Inferior parietal cortex (tissue), 1 donor: ENCODE measurements around the gene TMEM150B.
A peak's percentile ranks its signal among the peaks of the same experiment; 100 is the strongest.

Source experiments
- DNase-seq: peaks from one replicate; pipeline ENCODE4 v3.0.0-alpha.2; 2016; ENCODE audit errors: extremely low spot score

Gene TMEM150B

DNA sequence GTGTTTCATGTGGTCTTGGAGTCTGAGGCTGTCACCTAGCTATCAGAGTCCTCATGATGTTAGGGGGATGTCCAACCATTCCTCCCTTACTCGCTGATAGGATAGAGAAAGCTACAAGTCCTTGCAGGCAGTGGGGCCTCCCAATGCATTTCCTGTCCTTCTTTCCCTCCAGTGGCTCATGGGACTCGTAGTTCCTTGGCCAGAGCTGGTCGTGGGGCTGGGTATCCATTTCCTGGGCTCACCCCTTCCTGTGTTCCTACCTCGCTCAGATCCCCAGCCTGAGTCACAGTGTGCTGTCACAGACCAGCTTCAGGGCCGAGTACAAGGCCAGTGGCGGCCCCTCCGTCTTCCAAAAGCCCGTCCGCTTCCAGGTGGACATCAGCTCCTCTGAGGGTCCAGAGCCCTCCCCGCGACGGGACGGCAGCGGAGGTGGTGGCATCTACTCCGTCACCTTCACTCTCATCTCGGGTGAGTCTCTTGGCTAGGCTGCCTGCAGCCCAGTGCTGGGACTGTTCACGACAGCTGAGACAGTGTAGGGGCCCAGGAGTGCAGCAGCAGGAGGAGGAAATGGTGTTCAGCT, 19.1 kb downstream of the TMEM150B start:
- no peak for DNase-seq

DNA sequence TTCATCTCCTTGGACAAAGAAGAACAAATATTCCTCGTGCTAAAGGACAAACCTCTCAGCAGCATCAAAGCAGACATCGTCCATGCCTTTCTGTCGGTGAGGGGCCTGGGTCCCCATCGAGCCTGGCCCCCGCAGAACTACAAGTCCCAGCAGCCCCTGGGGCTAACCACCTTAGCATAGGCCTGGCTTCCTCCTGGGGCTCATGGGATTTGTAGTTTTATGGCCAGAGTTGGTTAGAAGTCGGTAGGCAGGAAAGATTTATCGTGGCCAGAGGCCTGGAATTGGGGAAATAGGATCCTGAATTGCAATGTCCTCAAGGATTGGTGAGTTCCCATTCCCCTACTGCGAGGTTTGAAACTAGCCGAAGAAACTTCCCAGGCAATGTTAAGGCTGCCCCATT, 19.6 kb downstream of the TMEM150B start:
- no peak for DNase-seq

DNA sequence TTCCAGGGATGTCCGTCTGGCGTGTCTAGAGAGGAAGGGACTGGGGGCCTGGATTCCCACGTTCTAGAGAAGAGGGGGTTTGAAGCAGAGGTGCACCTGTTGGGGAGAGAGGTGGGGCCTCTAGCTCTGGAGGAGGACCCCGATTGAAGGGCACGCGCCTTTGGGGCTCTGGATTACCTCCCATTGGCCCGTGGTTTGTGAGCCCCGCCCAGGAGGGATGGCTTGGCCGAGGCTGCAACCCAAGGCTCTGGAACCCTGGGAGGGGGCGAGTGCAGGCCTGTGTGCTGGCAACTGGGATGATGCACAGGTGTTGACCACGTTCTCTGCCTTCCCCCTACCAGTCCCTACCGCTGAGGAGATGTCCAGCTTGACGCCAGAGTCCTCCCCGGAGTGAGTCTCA, 20.2 kb downstream of the TMEM150B start:
- no peak for DNase-seq

- no peak for DNase-seq
These were observed 20.7 kb downstream of the TMEM150B start for GRCh38 chr19:55304279-55304978.

DNA sequence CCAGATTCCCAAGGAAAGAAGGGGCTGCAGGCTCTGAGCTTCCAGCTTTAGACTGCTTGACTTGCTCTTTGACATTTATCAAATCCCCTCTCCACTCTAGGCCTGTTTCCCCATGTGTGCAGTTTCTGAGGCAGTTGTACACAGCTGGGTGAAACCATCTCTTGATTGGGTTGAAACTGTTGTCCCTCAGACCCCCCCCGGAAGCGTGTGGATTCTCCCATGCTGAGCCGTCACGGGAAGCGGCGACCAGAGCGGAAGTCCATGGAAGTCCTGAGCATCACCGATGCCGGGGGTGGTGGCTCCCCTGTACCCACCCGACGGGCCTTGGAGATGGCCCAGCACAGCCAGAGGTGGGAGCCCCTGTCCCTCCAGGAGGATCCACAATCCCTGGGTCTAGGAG, 21.7 kb downstream of the TMEM150B start:
- DNase-seq, result no peak

- DNase-seq, result no peak
These were observed 22.8 kb downstream of the TMEM150B start for GRCh38 chr19:55302318-55302703.

DNA sequence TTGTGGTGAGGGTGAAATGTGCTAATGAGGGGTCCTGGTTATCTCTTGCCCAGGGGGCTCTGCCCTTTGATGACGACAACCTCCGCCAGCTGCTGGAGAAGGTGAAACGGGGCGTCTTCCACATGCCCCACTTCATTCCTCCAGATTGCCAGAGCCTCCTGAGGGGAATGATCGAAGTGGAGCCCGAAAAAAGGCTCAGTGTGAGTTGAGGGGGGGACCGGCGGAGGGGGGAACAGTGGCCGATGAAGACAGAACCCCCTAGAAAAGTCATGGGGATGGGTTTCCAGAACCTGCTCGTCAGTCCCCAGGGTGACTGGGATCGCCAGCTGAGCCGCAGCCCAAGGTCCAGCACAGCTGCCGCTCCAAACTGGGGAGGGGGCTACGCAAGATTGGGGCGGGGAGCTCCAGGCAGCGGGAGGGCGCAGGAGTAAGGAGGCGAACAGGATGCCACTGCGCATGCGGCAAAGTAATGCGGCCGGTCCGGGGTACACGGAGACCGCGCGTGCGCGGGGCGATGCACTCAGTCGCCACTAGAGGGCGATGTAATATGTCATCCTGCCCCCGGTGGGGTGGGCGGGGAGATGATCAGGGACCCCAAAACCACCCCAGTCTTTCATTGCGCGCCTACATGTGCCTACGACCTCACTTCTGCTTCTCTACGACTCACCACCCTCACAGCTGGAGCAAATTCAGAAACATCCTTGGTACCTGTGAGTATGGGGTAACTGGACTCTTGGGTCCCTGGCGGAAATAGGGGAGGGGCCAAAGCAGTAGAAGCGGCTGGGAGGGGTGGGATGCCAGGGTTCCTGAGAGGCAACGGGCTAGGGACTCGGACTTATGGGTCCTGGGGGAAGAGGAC, 23.5 kb downstream of the TMEM150B start:
- DNase-seq, result peak; percentile 91

- peak; percentile 64 for DNase-seq
These were observed 24.2 kb downstream of the TMEM150B start for GRCh38 chr19:55300886-55301458.

DNA sequence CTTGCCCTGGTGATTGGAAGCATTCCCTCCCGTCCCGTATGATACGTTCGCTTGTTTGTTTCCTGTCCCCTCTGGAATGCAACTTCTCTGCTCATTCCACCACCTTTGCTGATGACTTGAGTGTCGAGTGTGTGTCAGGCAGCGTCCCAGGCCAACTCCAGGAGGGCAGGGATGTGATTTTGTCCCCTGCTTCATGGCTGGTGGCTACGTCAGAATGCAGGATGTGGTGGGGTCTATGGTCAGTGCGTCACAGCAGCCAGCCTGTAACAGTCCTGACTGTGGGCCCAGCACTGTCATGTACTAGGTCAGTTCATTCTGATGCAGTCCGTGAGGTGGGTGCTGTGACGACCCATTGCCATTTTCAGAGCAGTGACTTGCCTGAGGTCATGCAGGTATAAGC, 25.1 kb downstream of the TMEM150B start:
- DNase-seq, result no peak

DNA sequence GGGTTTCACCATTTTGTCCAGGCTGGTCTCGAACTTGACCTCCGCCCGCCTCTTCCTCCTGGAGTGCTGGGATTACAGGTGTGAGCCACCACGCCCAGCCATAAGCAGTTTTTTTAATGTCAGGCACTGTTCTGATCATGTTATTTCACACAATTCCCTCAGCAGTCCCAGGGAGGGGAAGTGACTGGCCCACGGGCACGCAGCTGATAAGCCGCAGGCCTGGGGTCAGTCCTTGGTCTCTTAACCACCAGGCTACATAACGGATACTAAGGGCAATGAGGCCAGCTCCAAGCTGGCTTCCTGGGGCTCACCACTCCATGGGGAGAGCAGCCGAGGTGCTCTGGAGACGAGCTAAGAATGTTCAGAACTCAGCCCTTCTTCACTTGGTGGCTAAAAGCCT, 27.9 kb downstream of the TMEM150B start:
- no peak for DNase-seq

DNA sequence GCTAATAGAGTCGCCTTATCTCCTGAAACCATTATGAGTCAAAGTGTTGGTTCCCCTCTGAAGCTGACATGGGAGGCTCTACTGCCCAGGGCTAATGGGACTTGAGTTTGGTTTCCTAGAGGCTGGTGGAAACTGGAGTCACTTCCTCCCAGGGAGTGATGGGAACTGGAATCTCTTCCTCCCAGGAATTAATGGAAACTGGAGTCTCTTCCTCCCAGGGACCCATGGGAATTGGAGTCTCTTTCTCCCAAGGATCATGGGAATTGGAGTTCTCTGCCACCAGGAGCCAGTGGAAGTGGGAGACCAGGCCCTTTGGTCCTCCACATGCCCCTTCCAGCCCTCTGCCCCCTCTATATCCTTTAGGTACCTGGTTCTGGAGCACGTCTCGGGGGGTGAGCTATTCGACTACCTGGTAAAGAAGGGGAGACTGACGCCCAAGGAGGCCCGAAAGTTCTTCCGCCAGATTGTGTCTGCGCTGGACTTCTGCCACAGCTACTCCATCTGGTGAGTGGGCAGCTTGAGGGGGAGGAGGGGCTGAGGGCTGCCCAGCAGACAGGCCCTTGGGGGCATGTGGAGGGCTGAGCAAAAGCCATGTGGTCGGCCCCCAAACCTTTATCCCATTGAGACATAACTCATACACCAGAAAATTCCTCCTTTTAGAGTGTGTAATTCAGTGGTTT, 35.9 kb downstream of the TMEM150B start:
- no peak for DNase-seq

- DNase-seq, result peak; percentile 82
These were observed 37.6 kb downstream of the TMEM150B start for GRCh38 chr19:55287361-55288079.

GRCh38 chr19:55285229-55285890, 39.8 kb downstream of the TMEM150B start:
- no peak for DNase-seq

DNA sequence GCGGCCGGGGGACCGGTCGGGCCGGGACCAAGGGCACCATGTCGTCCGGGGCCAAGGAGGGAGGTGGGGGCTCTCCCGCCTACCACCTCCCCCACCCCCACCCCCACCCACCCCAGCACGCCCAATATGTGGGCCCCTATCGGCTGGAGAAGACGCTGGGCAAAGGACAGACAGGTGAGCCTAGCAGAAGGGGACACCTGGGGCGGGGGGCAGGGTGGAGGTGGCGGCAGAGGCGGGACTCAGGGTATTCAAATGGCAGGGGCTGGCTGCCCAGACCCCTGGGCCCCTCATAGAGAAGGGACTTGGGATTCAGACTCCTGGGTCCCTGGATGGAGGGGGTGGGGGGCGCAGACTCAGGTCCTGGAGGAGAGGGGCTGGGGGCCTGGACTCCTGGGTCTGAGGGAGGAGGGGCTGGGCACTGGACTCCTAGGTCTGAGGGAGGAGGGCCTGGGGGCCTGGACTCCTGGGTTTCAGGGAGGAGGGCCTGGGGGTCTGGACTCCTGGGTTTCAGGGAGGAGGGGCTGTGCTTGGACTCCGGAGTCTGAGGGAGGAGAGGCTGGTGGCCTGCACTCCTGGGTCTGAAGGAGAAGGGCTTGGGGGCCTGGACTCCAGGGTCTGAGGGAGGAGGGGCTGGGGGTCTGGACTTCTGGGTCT, 40.6 kb downstream of the TMEM150B start:
- DNase-seq, result no peak

GRCh38 chr19:55283548-55284377, 41.4 kb downstream of the TMEM150B start, which contains the start of gene BRSK1:
Gene BRSK1 (plus strand): TSS chr19:55283997. CDS start chr19:55284443, 446 bp downstream.
- DNase-seq, result peak; percentile 65

- DNase-seq, result peak; percentile 95
These were observed 45.1 kb downstream of the TMEM150B start, which contains the start of gene HSPBP1 for GRCh38 chr19:55279770-55280643. Gene HSPBP1 (minus strand): TSS chr19:55280110. CDS start chr19:55279608, 502 bp downstream.

GRCh38 chr19:55279340-55279739, 45.8 kb downstream of the TMEM150B start:
- DNase-seq, result no peak
